Mucosa of descending colon (tissue), 3 donors: ENCODE results near the gene MCUR1. TPM values are rescaled to one million over a fixed set of nuclear protein-coding genes. Genes with fewer than 3 reads are reported as not detected.

Source experiments
- ATAC-seq: fragments of 200-7000 bp; cut with Tn5 transposase; one replicate; pipeline ENCODE4 v1.9.1; 2020; ENCODE audit warnings: mild to moderate bottlenecking, moderate library complexity
- DNase-seq, 3 donors: peaks; one replicate each; pipeline ENCODE4 v3.0.0-alpha.2; 2020
- H3K36me3 ChIP-seq: fragments of 200-600 bp; one replicate; pipeline ENCODE4 v1.8.0; 2021; ENCODE audit warnings: low read depth, mild to moderate bottlenecking
- H3K4me1 ChIP-seq: fragments of 200-600 bp; one replicate; pipeline ENCODE4 v1.8.0; 2021; ENCODE audit warnings: low read depth, mild to moderate bottlenecking
- H3K4me3 ChIP-seq: fragments of 200-600 bp; one replicate; pipeline ENCODE4 v1.8.0; 2021; ENCODE audit warnings: mild to moderate bottlenecking
- H3K9me3 ChIP-seq: fragments of 200-600 bp; one replicate; pipeline ENCODE4 v1.8.0; 2021; ENCODE audit warnings: mild to moderate bottlenecking
- intact Hi-C, 2 donors: fragments of 100-400 bp; cut with DNase I in 1 of 2; cut with micrococcal nuclease in 1 of 2; formaldehyde crosslinking; loops; one replicate each; pipeline versions ENCODE4 v1.11.0 to v1.11.1; 2022; cut with DNase I, micrococcal nuclease
- total RNA-seq, 3 donors: library from RNA; stranded (reverse); fragmentation: NEBNext Ultra II Directional in 2 of 3; extraction: Animal tissue kit (Norgen Biotek cat#: 25700) in 2 of 3; gene quantifications; one replicate each; pipeline versions ENCODE4 v1.2.1 to v1.2.4, GENCODE V29; 2021 to 2023
- TF ChIP-seq, protein P1 (sequence below): fragments of 200-600 bp; IDR thresholded peaks from one replicate; pipeline ENCODE4 v1.8.0; 2022; ENCODE audit warnings: antibody characterized with exemption, mild to moderate bottlenecking
- donor health status: DM: no; HTN: no; CAD: no; lungs with moderate emphysema.
- donor health status: DM: no; HTN: no; CAD: no.
- donor health status: DM: no; HTN: yes; CAD: no.

The MCUR1 gene
- total RNA-seq, 3 donors from 2014 or later, result 26.2 to 45.4 (median 33.6) TPM

DNA sequence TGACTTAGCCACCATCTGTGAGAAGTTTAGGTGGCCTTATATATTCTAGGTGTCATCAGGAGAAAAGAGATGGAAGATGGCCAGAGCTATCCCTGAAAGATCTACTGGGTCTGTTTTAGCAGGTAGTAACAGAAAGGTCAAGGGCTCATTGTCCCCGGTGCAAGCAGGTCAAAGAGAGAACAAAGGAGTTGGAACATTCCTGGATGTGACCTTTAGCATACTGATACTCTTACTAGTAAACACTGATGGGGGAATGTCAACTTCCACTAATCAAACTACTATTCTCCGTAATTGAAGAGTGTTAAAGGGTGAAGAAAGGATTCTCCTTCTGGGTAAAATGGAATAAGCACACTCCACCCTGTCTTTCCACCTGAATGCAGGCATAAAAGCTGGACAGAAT lies 4.0 kb upstream of the MCUR1 start:
- Histone ChIP-seq H3K36me3 (no peaks in the 10 kb centered on the region), H3K4me3 (no peak overlapping the region), H3K4me1 (peaks cover 8% of the 10 kb centered on the region), H3K9me3 (no peaks in the 10 kb centered on the region)
- intact Hi-C loops, result no loop called here
- DNase-seq (no peak), ATAC-seq (no peak)
- TF ChIP-seq, protein P1, sequence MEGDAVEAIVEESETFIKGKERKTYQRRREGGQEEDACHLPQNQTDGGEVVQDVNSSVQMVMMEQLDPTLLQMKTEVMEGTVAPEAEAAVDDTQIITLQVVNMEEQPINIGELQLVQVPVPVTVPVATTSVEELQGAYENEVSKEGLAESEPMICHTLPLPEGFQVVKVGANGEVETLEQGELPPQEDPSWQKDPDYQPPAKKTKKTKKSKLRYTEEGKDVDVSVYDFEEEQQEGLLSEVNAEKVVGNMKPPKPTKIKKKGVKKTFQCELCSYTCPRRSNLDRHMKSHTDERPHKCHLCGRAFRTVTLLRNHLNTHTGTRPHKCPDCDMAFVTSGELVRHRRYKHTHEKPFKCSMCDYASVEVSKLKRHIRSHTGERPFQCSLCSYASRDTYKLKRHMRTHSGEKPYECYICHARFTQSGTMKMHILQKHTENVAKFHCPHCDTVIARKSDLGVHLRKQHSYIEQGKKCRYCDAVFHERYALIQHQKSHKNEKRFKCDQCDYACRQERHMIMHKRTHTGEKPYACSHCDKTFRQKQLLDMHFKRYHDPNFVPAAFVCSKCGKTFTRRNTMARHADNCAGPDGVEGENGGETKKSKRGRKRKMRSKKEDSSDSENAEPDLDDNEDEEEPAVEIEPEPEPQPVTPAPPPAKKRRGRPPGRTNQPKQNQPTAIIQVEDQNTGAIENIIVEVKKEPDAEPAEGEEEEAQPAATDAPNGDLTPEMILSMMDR, result no peak

DNA sequence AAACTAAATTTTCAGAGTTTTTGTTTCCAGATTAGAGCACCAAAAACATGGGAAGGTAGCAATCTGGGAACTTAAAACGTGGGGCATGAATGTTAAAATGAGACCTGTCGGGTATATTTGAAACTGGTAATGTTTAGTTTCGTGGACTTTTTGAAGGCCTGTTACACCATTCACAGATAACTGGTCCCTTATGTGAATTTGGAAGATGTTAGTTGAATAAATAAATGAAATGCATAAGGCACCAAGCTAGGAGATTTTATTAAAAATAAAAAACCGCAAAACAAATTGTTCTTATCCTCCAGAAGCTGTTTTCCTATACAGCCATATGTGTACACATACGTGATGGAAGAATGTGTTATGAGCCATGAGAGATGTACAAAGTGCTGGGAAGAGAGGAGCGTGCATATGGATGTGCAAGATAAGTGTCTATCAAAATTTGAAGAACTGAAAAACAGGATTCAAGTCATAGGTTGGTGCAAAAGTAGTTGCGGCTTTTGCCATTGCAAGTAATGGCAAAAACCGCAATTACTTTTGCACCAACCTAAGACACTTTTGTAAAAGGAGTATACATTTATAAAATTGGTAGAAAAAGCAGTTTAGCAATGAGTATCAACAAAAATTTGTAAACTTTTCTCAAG lies 700 bp upstream of the MCUR1 start:
- Histone ChIP-seq H3K4me3 (no peak overlapping the region), H3K4me1 (peaks cover 41% of the 10 kb centered on the region), H3K9me3 (no peaks in the 10 kb centered on the region), H3K36me3 (no peaks in the 10 kb centered on the region)
- TF ChIP-seq, protein P1, result no peak
- ATAC-seq (no peak), DNase-seq (no peak)
- intact Hi-C loops, result no loop called here

DNA sequence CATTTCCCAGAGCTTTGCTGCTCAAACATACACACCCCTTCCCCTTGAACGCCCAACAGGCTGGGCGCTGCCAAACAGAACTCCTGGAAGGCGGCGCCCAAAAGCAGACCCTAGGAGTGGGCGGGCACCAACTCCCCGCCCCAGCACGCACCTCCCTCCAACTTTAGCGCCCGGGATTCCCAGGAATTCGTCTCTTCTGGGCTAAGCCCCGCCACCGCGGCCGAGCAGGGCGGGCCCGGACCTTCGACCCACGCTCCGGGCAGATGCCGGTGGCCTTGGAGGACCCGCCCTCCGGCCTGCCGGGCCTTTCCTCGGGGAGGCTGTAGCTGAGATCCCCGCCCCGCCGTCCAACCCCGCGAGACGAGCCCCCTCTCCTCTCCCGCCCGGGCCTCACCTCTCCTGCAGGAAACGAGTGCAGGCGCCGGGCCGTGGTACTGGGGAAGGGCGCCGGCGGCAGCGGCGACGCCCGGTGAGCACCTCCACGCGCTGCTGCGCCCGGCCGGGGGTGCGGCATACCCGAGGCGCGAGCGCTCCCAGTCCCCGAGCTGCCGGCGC lies 659 bp downstream of the MCUR1 start:
- ATAC-seq (peak; percentile 58), DNase-seq (peak; percentile 75 to 87 (median 85))
- TF ChIP-seq, protein P1, result no peak
- Histone ChIP-seq H3K4me3 (peak overlapping the region; percentile 65), H3K36me3 (no peaks in the 10 kb centered on the region), H3K9me3 (no peaks in the 10 kb centered on the region), H3K4me1 (peaks cover 46% of the 10 kb centered on the region)
- intact Hi-C loops, result no loop called here

DNA sequence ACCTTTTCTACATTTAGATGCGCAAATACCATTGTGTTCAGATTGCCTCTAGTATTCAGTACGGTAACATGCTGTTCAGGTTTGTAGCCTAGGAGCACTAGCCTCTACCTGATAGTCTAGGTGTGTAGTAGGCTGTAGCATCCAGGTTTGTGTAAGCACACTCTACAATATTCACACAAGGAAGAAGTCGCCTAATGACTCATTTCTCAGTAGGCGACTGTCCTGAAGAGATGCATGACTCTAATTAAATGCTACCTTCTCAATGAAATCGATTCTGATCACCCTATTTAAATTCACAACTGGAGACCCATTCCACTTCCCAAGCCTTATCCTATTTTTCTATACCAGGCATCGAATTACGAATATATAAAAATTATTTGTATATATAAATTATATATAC lies 1.3 kb downstream of the MCUR1 start:
- H3K9me3 ChIP-seq, result no peaks in the 10 kb centered on the region
- no peak overlapping the region for H3K4me3 ChIP-seq
- ATAC-seq (no peak), DNase-seq (no peak)
- intact Hi-C loops, result no loop called here
- H3K4me1 ChIP-seq, result peaks cover 46% of the 10 kb centered on the region
- H3K36me3 ChIP-seq, result no peaks in the 10 kb centered on the region
- TF ChIP-seq, protein P1, result no peak

DNA sequence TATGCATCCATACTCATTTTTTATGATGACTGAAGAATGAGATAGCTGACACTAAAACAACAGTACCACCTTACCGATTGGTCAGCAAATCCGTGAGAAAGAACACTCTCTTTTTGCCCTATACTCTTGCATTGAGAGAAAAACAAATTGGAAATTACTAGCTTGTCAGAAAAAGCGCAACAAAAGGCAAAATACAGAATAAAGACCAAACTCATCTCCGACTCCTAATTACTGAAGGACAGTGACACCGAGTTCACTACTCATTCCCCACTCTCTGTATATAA lies 2.1 kb downstream of the MCUR1 start:
- intact Hi-C loops, result no loop called here
- TF ChIP-seq, protein P1, result no peak
- DNase-seq (no peak), ATAC-seq (no peak)
- H3K4me1 ChIP-seq, result peaks cover 46% of the 10 kb centered on the region
- no peak overlapping the region for H3K4me3 ChIP-seq
- H3K36me3 ChIP-seq, result no peaks in the 10 kb centered on the region
- no peaks in the 10 kb centered on the region for H3K9me3 ChIP-seq
